ENCODE data around the gene PLA2G4F.

The PLA2G4F gene

GRCh38 chr15:42156243-42156922 is at the start of gene PLA2G4F:
TSS of gene PLA2G4F (minus strand) at chr15:42156636. CDS start at chr15:42156549, 87 bp downstream.
- no peak for DNase-seq

GRCh38 chr15:42203891-42204290 is 47.5 kb upstream of the PLA2G4F start:
- DNase-seq, result no peak

- DNase-seq, result no peak
Measured at GRCh38 chr15:42202653-42203052, 46.2 kb upstream of the PLA2G4F start.

- DNase-seq, result no peak
Measured at GRCh38 chr15:42201801-42202200, 45.4 kb upstream of the PLA2G4F start.

GRCh38 chr15:42199126-42199525 is 42.7 kb upstream of the PLA2G4F start:
- DNase-seq, result no peak

GRCh38 chr15:42198516-42198915 is 42.1 kb upstream of the PLA2G4F start:
- DNase-seq, result no peak

GRCh38 chr15:42194513-42194912 is 38.1 kb upstream of the PLA2G4F start:
- no peak for DNase-seq

GRCh38 chr15:42193383-42193782 is 36.9 kb upstream of the PLA2G4F start:
- DNase-seq, result no peak

GRCh38 chr15:42191610-42192346 is 35.3 kb upstream of the PLA2G4F start:
- no peak for DNase-seq

GRCh38 chr15:42190370-42190769 is 33.9 kb upstream of the PLA2G4F start:
- no peak for DNase-seq

GRCh38 chr15:42185801-42186200 is 29.4 kb upstream of the PLA2G4F start:
- DNase-seq, result no peak

- DNase-seq, result no peak
Measured at GRCh38 chr15:42184736-42185135, 28.3 kb upstream of the PLA2G4F start.

GRCh38 chr15:42184296-42184695 is 27.9 kb upstream of the PLA2G4F start:
- DNase-seq, result no peak

- no peak for DNase-seq
Measured at GRCh38 chr15:42182961-42183360, 26.5 kb upstream of the PLA2G4F start.

- DNase-seq, result no peak
Measured at GRCh38 chr15:42182328-42182886, 26.0 kb upstream of the PLA2G4F start.

- no peak for DNase-seq
Measured at GRCh38 chr15:42178056-42178455, 21.6 kb upstream of the PLA2G4F start.

- no peak for DNase-seq
Measured at GRCh38 chr15:42175671-42176070, 19.2 kb upstream of the PLA2G4F start.

- no peak for DNase-seq
Measured at GRCh38 chr15:42172475-42172874, 16.0 kb upstream of the PLA2G4F start.

GRCh38 chr15:42171795-42172194 is 15.4 kb upstream of the PLA2G4F start:
- DNase-seq, result no peak

GRCh38 chr15:42171122-42171521 is 14.7 kb upstream of the PLA2G4F start:
- no peak for DNase-seq

GRCh38 chr15:42166225-42166940 is 9.9 kb upstream of the PLA2G4F start:
- no peak for DNase-seq

- no peak for DNase-seq
Measured at GRCh38 chr15:42165106-42165505, 8.7 kb upstream of the PLA2G4F start.

- DNase-seq, result no peak
Measured at GRCh38 chr15:42163947-42164550, 7.6 kb upstream of the PLA2G4F start.

All from NCI-H1436 treated with DMSO at 0.1 percent for 48 hours (cell line).